Measurements from ENCODE around the gene CBL.

GRCh38 chr11:119248750-119249670, 42.9 kb downstream of the CBL start:
- TF ChIP-seq CTCF (IDR thresholded peaks at IDR 0.05) (no peak), POLR2A (IDR thresholded peaks at IDR 0.05) (no peak)
